GM23248 (cell line): Measurements from ENCODE around the gene NSUN3. TPM values are rescaled to one million over a fixed set of nuclear protein-coding genes. Genes with fewer than 3 reads are reported as not detected.

Experiments used
- DNase-seq: peaks from one replicate; pipeline ENCODE4 v3.0.0-alpha.2; 2015
- H2AFZ ChIP-seq: fragments of 200-600 bp; sonication (generic); 2 replicates; pipeline ENCODE4 v1.6.1; 2016; ENCODE audit warnings: antibody characterized with exemption
- H3F3A ChIP-seq: fragments of 200-600 bp; sonication (generic); 2 replicates; pipeline ENCODE4 v1.6.1; 2016; ENCODE audit warnings: mild to moderate bottlenecking, antibody characterized with exemption, mixed run types; ENCODE audit not compliant: insufficient read depth
- H3K27ac ChIP-seq: fragments of 200-600 bp; sonication (generic); 2 replicates; pipeline ENCODE4 v1.5.1; 2016; ENCODE audit warnings: mild to moderate bottlenecking
- H3K27me3 ChIP-seq: fragments of 200-600 bp; sonication (generic); replicated peaks from 2 replicates; pipeline ENCODE4 v1.6.1; 2016; ENCODE audit warnings: mild to moderate bottlenecking; ENCODE audit not compliant: insufficient read depth
- H3K36me3 ChIP-seq: fragments of 200-600 bp; sonication (generic); 2 replicates; pipeline ENCODE4 v1.6.1; 2016; ENCODE audit warnings: low read depth, mild to moderate bottlenecking
- H3K4me1 ChIP-seq: fragments of 200-600 bp; sonication (generic); 2 replicates; pipeline ENCODE4 v1.6.1; 2016; ENCODE audit warnings: mild to moderate bottlenecking; ENCODE audit not compliant: insufficient read depth
- H3K4me2 ChIP-seq: fragments of 200-600 bp; sonication (generic); one replicate; pipeline ENCODE4 v1.6.1; 2016; ENCODE audit warnings: mild to moderate bottlenecking; ENCODE audit not compliant: unreplicated experiment
- H3K4me3 ChIP-seq: fragments of 200-600 bp; sonication (generic); 2 replicates; pipeline ENCODE4 v1.5.1; 2016; ENCODE audit warnings: mild to moderate bottlenecking
- H3K79me2 ChIP-seq: fragments of 200-600 bp; sonication (generic); 2 replicates; pipeline ENCODE4 v1.6.1; 2016; ENCODE audit warnings: mild to moderate bottlenecking; ENCODE audit not compliant: insufficient read depth
- H3K9ac ChIP-seq: fragments of 200-600 bp; sonication (generic); 2 replicates; pipeline ENCODE4 v1.6.1; 2016; ENCODE audit warnings: mild to moderate bottlenecking
- H3K9me2 ChIP-seq: fragments of 200-600 bp; sonication (generic); 2 replicates; pipeline ENCODE4 v1.6.1; 2016; ENCODE audit warnings: mixed run types, mild to moderate bottlenecking, moderate library complexity; ENCODE audit not compliant: insufficient read depth
- H3K9me3 ChIP-seq: fragments of 200-600 bp; sonication (generic); one replicate; pipeline ENCODE4 v1.6.1; 2017; ENCODE audit warnings: low read depth
- H4K20me1 ChIP-seq: fragments of 200-600 bp; sonication (generic); 2 replicates; pipeline ENCODE4 v1.6.0; 2016; ENCODE audit not compliant: insufficient read depth
- EZH2 ChIP-seq: fragments of 200-600 bp; sonication (generic); IDR thresholded peaks from 2 replicates; pipeline ENCODE4 v1.6.1; 2018; ENCODE audit warnings: antibody characterized with exemption, mild to moderate bottlenecking; ENCODE audit not compliant: insufficient read depth, poor library complexity, severe bottlenecking
- EZH2phosphoT487 ChIP-seq: fragments of 200-600 bp; sonication (generic); IDR thresholded peaks from 2 replicates; pipeline ENCODE4 v1.6.1; 2018; ENCODE audit warnings: antibody characterized with exemption, moderate library complexity, mild to moderate bottlenecking, low read depth; ENCODE audit not compliant: insufficient read depth
- WGBS, 2 experiments: methylation state at CpG; one replicate each; pipeline ENCODE4 v1.1.6; 2015 to 2017; ENCODE audit warnings: low lambda C conversion rate in 2 of 2, low coverage in 1 of 2; ENCODE audit errors: missing lambda C conversion rate in 2 of 2; 5-methylcytosine and 5-hydroxymethylcytosine counted together
- in situ Hi-C: fragments of 300-500 bp; cut with MboI; formaldehyde crosslinking; loops from 2 replicates; pipeline ENCODE4 v1.15.0; 2020
- polyA plus RNA-seq: library from polyadenylated mRNA; unstranded; fragments of >200 nt; fragmentation: Nextera tagmentation; extraction: Ambion mirVana; gene quantifications from 2 replicates; pipeline ENCODE4 v1.2.1, GENCODE V29; 2016
- total RNA-seq: library from RNA; depleted of rRNA; stranded (reverse); fragments of >200 nt; shearing (Covaris generic); gene quantifications from 2 replicates; pipeline ENCODE4 v1.2.3, GENCODE V29; 2014; rRNA removed

Gene NSUN3
- total and polyA plus RNA-seq, 2 experiments from 2014 or later: 4.8 to 22.4 TPM

DNA sequence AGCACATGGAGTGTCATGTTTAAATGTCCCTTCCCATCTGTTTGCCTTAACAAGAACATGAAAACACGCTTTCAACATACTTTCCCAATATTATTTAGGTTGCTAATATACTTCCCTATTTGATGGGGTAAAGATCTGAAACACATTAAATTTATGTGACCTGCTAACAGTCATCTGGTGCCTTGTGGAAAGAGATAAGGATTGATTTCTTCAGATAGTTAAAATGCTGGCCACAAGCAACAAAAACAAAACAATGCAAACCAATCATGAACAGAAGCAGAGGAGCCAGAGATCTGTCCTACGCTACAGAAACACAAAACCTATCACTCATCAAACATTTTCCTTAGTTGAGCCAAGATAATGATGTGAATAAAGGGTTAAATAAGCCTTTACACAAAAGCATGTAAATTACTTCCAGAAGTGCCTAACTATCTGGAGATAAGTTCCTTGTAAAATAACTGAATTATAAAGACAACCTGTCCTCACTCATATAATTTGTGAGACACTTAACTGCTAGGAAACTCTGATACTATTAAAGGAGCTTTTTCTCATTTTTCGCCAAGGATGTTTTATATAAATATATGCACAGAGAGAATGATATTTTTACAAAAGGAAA is 109.9 kb downstream of the NSUN3 start:
- WGBS, 2 experiments: 32 to 41% methylated on average over 3 of the region's 3 CpGs
- Histone ChIP-seq H3F3A (no peaks in the 10 kb centered on the region), H3K9me3 (no peaks in the 10 kb centered on the region), H3K27me3 (no peaks in the 10 kb centered on the region), H2AFZ (no peak overlapping the region), H3K27ac (no peak overlapping the region), H4K20me1 (no peaks in the 10 kb centered on the region), H3K4me3 (no peak overlapping the region), H3K36me3 (no peaks in the 10 kb centered on the region), H3K9ac (no peak overlapping the region), H3K4me2 (no peak overlapping the region), H3K4me1 (no peaks in the 10 kb centered on the region), H3K9me2 (no peaks in the 10 kb centered on the region), H3K79me2 (no peaks in the 10 kb centered on the region)
- no peak for DNase-seq
- TF ChIP-seq EZH2phosphoT487 (no peak), EZH2 (no peak)
- in situ Hi-C loops: no loop called here

DNA sequence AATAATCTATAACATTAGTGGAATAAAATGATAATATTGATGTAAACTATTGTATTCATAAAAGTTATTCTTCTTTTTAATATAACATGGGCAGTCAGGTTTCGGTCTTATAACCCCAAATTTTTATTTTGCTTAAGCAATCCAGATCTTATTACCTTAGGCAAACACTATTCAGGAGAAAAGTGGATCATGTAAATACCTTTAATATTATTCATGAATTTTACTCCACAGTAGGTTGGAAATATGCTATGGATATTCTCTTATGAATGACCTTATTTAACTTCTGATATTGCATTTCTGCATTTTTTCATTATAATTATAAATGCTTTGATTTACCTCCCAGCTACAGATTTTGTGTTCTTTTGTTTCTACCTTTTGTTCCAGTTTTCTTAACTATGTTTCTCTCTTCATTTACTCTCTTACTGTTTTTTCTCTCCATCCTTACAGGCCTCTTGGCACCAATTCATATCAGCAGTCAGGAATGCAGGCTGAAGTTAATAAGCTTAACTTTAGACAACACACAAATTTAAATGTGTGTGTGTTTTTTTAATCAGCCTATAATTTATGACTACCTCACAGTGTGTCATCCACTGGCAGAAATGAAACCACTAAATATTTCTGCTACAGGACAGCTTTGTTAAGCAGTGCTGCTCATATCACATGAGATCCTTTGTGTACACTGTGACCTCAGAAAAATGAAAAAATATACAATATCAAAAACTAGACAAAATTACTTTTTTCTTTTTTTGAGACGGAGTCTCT is 111.0 kb downstream of the NSUN3 start:
- H3K9me3 ChIP-seq: no peaks in the 10 kb centered on the region
- H3K36me3 ChIP-seq: no peaks in the 10 kb centered on the region
- in situ Hi-C loops: no loop called here
- no peak overlapping the region for H3K4me3 ChIP-seq
- no peaks in the 10 kb centered on the region for H3K27me3 ChIP-seq
- H3K9me2 ChIP-seq: no peaks in the 10 kb centered on the region
- no peaks in the 10 kb centered on the region for H3K79me2 ChIP-seq
- no peak overlapping the region for H3K4me2 ChIP-seq
- TF ChIP-seq EZH2 (no peak), EZH2phosphoT487 (no peak)
- no peak overlapping the region for H3K27ac ChIP-seq
- H2AFZ ChIP-seq: no peak overlapping the region
- peak; percentile 1 for DNase-seq
- WGBS, 2 experiments: 64 to 74% methylated on average over 2 of the region's 2 CpGs
- H3F3A ChIP-seq: no peaks in the 10 kb centered on the region
- no peak overlapping the region for H3K9ac ChIP-seq
- H4K20me1 ChIP-seq: no peaks in the 10 kb centered on the region
- H3K4me1 ChIP-seq: no peaks in the 10 kb centered on the region

DNA sequence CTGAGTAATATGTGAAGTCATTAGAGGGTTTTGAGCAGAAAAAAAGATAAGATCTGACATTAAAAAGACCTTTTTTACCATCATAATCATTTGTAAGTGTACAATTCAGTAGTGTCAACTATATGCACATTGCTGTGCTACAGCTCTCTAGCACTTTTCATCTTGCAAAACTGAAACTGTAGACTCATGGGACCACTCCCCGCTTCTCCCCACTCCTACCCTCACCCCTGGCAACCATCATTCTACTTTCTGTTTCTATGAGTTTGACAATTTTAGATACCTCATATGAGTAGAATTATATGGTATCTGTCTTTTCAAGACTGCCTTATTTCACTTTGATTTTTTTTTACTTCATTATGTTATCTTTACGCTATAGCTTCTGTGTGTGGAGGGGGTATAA is 112.8 kb downstream of the NSUN3 start:
- no peak overlapping the region for H3K9ac ChIP-seq
- no peaks in the 10 kb centered on the region for H3K4me1 ChIP-seq
- no peak for DNase-seq
- H4K20me1 ChIP-seq: no peaks in the 10 kb centered on the region
- TF ChIP-seq EZH2phosphoT487: no peak
- TF ChIP-seq EZH2: no peak
- H3F3A ChIP-seq: no peaks in the 10 kb centered on the region
- H3K4me3 ChIP-seq: no peak overlapping the region
- no peak overlapping the region for H3K27ac ChIP-seq
- no peak overlapping the region for H2AFZ ChIP-seq
- H3K4me2 ChIP-seq: no peak overlapping the region
- in situ Hi-C loops: no loop called here
- no peaks in the 10 kb centered on the region for H3K36me3 ChIP-seq
- 76 to 79% methylated on average over 2 of the region's 2 CpGs for WGBS, 2 experiments
- no peaks in the 10 kb centered on the region for H3K79me2 ChIP-seq
- no peaks in the 10 kb centered on the region for H3K27me3 ChIP-seq
- H3K9me3 ChIP-seq: no peaks in the 10 kb centered on the region
- H3K9me2 ChIP-seq: no peaks in the 10 kb centered on the region

DNA sequence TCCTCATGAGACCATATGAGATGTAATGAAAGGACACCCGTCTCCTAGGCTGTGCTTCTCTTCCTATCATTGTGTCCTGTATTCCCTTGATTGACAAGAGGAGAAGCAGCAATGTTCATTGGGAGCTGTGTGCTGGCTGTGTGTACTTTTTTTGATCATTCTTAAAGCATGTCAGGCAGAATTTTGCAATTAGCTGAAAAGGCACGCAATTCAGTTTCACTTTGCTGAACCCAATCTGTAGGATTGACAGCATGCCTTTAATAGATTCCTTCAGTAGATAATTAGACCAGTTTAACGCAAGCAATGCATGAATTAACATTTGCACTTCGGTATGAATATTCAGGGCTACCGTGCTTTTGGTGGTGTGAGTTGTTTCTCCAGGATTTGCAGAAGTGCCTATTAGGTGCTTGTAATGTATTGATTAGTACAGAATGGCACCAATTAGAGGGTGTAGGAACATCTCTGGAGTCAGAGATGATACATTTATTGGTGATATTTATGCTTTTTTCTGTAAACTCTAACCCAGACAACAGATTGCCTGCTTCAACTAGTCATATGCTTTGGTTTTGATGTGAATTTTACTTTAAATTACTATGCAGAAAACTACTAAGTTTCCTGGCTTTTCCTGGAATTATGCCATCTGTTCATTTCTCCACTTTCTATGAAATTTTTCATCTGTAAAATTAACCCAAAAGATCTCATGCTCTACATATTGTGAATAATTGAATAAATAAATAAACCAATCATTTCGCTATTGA is 114.3 kb downstream of the NSUN3 start:
- Histone ChIP-seq H3K27me3 (no peaks in the 10 kb centered on the region), H3K4me2 (no peak overlapping the region), H3K9ac (no peak overlapping the region), H2AFZ (0 out of 2 replicates have a peak overlapping the region, but pooled peaks have one; percentile 28), H4K20me1 (no peaks in the 10 kb centered on the region), H3K4me3 (peak overlapping the region; percentile 36; the same call in 1 of the 2 replicates), H3K27ac (no peak overlapping the region), H3F3A (no peaks in the 10 kb centered on the region), H3K9me3 (no peaks in the 10 kb centered on the region), H3K79me2 (no peaks in the 10 kb centered on the region), H3K9me2 (no peaks in the 10 kb centered on the region), H3K36me3 (no peaks in the 10 kb centered on the region), H3K4me1 (no peaks in the 10 kb centered on the region)
- 29 to 32% methylated on average over 6 of the region's 6 CpGs for WGBS, 2 experiments
- in situ Hi-C loops: no loop called here
- no peak for DNase-seq
- TF ChIP-seq EZH2phosphoT487 (no peak), EZH2 (no peak)

Other genes starting within 250 kb of the NSUN3 start
- gene PROS1, start 89.2 kb upstream of the NSUN3 start, total RNA-seq: 25.6 and 26.4 TPM in 2 replicates
- 17.1 and 19.6 TPM in 2 replicates for gene PROS1, start 89.2 kb upstream of the NSUN3 start, polyA plus RNA-seq
- gene ARL13B, start 82.9 kb upstream of the NSUN3 start, total RNA-seq: 6.1 and 15.0 TPM in 2 replicates
- gene ARL13B, start 82.9 kb upstream of the NSUN3 start, polyA plus RNA-seq: 16.9 and 18.2 TPM in 2 replicates
- gene STX19, start 34.5 kb upstream of the NSUN3 start, total RNA-seq: not detected in 2 replicates
- not detected in 2 replicates for gene STX19, start 34.5 kb upstream of the NSUN3 start, polyA plus RNA-seq
- gene DHFR2, start 145 bp upstream of the NSUN3 start, total RNA-seq: 3.7 and 4.1 TPM in 2 replicates
- 3.4 and 3.9 TPM in 2 replicates for gene DHFR2, start 145 bp upstream of the NSUN3 start, polyA plus RNA-seq